Urothelium cell line (cell line): ENCODE measurements around the gene ATP2C2.
"Not testable (repeated sequence)": the region's sequence is repeated elsewhere in the genome, so short reads cannot be mapped to it uniquely, and the experiment has no call there.

Experiments used
- DNase-seq: peaks from one replicate; pipeline ENCODE4 v3.0.0; 2011; ENCODE audit warnings: low spot score, mixed read lengths
- FAIRE-seq: peaks from 2 replicates; lab custom pipeline; 2011; peaks lifted over from hg19 to GRCh38; lab: Jason Lieb, UNC

The ATP2C2 gene

DNA sequence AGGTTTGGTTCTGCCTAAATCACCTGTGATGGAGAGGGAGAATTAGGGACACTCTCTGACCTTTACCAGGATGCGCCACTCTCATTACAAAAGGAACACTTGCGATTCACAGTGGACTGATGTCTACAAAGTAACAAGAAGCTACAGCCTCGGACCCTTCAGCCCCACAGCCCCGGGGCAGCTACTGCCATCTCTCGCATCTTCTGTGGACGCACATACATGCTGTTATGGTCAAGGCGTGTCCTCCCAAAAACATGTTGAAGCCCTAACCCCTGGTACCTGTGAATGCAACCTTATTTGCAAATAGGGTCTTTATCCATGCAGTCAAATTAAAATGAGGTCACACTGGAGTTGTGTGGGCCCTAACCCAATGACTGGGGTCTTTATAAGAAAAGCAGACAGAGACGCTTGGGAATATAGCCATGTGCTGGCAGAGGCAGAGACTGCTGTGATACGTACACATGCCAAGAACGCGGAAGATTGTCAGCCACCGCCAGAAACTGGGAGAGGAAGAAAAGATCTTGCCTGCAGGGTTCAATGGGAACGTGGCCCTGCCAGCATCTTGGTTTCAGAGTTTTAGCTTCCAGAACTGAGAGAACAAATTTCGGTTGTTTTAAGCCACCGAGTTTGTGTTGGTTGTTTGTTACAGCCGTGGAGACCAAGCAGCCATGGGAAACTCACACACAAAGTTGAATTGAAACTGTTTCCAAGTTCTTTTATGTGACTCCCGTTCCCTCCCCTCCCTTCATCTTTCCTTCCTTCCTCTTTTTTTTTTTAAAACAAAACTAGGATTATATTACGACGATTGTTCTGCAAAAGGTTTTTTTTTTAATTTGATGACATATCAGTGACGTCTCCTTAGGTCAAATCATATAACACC, 23.1 kb downstream of the ATP2C2 start:
- FAIRE-seq (no peak), DNase-seq (no peak)

DNA sequence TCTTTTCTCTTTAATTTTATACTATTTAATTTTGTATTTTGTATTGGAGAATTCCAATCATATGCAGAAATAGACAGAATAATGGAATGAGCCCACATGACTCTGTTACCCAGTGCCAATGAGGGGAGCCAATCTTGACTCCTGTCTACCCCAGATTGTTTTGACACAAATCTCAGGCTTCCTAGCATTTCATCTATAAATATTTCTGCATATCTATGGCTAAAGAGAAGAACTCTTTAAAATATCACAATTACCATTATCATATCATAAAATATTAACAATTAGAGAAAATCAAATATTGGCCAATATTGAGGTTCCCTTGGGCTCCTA, 23.7 kb downstream of the ATP2C2 start:
- FAIRE-seq (no peak), DNase-seq (no peak)

DNA sequence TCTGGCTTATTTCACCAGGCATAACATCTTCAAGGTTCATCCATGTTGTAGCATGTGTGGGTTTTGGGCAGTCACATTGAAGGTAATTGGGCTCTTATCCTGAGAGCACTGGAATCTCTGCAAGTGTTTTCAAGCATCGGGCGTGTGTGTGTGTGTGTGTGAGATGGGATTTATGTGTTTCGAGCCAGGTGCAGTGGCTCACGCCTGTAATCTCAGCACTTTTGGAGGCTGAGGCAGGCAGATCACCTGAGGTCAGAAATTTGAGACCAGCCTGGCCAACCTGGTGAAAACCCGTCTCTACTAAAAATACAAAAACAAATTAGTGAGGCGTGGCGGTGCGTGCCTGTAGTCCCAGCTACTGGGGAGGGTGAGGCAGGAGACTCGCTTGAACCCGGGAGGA, 27.7 kb downstream of the ATP2C2 start:
- not testable (repeated sequence) for DNase-seq, FAIRE-seq

DNA sequence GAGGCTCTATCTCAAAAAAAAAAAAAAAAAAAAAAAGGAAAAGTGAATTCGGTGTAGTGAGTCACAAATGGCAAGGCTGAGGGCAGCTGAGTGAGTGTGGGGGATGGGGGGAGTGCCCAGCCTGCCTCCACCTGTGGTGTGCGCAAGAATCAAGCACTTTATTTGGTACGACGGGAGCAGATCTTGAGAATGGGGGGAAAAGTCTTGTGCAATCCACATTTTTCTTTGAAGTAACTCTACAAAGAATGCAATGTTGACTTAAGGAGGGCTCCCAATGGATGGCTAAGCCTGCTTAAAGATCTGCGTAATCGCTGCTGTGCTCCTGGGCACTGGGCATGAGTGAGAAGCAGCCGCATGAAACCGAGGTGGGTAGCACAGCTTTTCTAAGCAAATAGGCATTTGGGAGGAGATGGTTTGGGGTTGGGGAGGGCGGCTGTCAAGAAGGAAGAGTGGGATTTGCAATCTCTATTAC, 28.2 kb downstream of the ATP2C2 start:
- DNase-seq = peak; percentile 79
- no peak for FAIRE-seq

DNA sequence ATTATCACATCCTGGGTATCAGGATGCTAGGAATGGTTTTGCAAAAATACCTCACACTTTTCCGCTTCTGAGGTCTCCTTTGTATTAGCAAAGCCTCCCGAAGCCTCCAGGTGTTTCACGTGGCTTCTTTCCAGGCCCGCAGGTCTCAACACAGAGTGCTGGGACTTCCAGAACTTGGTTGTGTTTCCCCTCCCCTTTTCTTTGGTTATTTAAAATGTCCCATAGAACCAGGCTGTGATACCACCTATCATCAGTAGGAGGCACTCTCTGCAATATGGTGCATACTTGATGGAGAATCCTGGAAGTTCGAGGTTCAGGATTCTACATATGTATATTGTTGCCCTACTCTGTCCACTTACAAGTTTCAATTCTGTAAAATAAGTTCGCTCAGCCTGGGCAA, 28.8 kb downstream of the ATP2C2 start:
- no peak for DNase-seq
- FAIRE-seq = no peak

DNA sequence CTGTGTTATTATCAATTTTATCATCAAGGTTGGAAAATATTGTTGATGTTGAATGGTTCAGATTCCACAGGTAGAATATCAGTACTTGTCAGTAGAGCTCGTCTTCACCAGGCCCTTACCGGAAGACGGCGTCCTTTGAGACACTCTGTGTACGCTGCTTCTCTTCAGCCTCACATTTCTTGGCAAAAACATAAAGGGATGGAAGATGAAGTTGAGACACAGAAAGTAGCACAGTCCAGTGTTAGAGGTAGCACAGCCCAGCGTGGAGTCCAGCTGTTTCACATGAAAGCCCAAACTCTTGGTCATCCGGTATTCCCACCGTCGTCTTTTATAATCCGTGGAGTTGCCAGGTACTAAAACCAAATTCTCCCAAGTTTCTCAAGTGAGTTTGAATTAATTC, 30.4 kb downstream of the ATP2C2 start:
- DNase-seq (no peak), FAIRE-seq (no peak)

DNA sequence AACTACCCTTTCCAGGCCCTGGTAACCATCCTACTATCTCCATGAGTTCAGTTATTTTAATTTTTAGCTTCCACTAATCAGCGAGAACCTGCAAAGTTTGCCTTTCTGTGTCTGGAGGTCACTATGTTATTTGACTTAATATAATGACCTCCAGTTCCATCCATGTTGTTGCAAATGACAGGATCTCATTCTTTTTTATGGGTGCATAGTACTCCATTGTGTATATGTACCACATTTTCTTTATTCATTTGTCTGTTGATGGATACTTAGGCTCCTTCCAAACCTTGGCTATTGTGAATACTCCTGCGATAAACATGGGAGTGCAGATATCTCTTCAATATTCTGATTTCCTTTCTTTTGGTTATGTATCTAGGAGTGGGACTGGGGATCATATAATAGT, 31.6 kb downstream of the ATP2C2 start:
- not testable (repeated sequence) for FAIRE-seq

DNA sequence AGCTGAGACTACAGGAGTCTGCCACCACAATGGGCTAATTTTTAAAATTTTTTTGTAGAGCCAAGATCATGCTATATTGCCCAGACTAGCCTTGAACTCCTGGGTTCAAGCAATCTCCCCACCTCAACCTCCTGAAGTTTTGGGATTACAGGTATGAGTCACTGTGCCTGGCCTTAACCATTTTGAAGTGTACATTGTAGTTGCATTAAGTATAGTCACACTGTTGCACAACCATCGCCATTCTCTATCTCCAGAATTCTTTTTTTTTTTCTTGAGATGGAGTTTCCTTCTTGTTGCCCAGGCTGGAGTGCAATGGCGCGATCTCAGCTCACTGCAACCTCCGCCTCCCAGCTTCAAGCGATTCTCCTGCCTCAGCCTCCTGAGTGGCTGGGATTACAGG, 35.1 kb downstream of the ATP2C2 start:
- DNase-seq, FAIRE-seq: not testable (repeated sequence)

More for the DNA sequence above, 31.6 kb downstream of the ATP2C2 start:
- DNase-seq = not testable (repeated sequence)

DNA sequence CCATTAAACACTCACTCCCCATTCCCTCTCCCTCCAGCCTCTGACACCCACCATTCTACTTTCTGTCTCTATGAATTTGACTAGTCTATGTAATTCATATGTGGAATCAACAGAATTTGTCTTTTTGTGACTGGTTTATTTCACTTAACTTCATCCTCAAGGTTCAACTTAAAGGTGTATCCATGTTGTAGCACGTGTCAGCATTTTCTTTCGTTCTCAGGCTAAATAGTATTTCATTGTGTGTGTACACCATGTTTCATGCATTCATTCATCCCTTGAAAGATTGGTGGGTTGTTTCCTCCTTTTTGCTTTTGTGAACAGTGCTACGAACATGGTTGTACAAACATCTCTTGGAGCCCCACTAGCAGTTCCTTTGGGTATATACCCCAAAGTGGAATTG, 36.0 kb downstream of the ATP2C2 start:
- no peak for DNase-seq
- no peak for FAIRE-seq

DNA sequence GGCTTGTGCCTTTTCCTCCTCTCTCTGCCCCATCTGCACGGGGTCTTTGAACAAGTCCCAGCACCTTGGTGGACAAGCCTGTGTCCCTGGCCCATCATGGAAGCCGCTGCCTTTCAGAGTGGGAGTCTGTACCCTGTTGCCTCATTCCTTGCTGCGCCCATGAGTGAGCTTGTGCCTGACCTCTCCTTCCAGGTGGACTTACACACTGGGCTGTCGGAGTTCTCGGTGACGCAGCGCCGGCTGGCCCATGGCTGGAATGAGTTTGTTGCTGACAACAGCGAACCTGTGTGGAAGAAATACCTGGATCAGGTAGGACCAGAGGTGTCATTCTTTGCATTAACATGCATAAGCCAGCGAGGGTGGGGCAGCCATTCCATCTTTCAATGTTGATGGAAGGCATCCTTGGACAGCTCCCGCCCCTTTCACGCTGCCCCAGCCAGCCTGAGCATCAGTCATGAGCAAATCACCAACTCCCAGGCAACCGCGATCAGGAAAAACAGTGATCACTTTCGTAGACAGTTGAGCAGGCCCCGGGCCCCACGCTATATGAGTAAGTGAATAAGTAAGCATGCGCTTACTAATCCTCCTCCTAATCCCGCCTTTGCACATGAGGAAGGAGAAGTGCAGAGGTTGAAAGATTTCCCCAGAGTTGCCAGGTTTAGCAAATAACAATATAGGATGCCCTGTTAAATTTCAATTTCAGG, 36.8 kb downstream of the ATP2C2 start:
- no peak for DNase-seq

DNA sequence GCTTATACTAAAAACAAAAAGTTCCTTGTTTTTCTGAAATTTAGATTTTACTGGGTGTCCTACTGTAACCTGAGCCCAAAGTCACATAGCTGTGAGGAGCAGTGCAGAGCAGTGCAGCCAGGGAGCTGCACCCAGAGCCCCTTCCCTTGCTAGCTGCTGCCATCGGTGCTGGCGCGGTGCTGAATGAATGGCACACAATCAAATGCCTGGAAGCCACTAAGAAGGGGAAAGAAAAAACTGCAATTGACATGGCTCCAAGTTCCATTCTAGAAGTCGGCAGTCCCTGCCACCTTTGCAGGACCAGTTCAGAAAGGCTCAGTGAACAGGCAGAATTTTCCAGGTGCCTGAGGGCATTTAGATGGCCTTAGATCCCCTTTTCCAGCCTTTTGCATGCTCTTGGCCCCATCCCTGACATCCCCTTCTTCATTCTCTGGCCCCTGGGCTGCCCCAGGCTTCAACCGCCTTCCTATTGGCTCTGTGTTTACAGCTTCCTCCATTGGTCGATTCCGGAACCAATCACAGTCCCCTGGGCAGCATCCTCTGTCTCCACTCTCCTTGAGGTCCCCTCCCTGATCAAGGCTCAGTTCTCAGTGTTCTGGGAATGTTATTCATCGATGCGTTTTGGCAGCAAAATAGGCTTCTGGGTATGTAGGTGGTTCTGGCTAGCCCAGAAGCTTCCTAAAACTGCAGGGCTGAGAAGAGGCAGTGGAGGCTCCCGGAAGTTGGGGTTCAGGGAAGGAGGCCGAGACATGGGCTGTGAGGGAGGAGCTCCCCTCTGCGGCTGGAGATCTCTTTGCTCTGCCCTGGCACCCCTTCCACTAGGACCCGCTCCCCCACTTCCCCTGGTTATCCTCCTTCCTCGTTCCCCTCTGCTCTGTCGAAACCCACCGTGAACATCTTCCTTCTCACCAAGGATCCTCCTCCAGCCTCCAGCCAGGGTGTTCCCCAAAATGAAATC, 37.9 kb downstream of the ATP2C2 start:
- FAIRE-seq (no peak), DNase-seq (no peak)

More for the DNA sequence above, 36.8 kb downstream of the ATP2C2 start:
- no peak for FAIRE-seq

DNA sequence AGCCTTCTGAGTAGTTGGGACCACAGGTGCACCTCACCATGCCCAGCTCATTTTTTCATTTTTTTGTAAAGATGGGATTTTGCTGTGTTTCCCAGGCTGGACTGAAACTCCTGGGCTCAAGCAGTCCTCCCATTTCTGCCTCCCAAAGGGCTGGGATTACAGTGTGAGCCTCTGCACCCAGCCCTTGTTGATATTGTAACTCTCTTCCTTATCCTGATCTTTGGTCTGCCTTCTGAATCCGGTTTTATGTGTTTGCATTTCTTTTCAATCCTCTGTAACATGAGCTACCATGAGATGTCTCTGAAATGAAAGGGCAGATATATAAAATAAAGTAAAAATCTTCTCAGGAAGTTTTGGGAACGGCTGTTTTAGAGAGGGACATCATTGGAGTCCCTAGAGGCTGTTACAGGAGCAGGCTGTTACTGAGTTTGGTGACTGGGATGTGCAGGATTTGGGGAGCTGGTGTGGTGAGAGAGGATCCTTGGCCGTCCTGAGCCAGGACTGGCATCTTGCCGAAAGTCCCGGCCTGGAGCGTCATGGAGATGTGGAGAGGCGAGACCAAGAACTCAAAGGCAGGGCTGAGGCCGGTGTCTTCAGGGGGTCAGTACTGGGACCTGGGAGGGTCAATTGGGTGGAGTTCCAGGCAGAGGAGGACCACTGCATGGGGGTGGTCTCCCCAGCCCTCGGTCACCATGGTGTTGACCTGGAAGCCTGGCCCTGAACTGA, 39.4 kb downstream of the ATP2C2 start:
- FAIRE-seq (no peak), DNase-seq (no peak)

DNA sequence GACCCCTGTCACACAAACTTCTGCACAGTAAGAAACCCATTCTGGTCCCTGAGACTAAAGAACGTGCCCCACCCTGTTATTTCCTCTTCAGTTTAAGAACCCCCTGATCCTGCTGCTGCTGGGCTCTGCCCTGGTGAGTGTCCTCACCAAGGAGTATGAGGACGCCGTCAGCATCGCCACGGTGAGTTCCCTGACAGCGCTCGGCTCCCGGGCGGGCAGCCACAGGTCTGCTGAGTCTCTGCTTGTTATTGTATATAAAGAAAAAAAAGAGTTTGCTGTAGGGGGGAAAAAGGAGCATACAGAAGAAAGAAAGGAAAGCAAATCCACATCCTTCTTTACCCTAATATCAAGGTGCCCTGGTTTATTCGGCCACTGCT, 40.0 kb downstream of the ATP2C2 start:
- FAIRE-seq = no peak

DNA sequence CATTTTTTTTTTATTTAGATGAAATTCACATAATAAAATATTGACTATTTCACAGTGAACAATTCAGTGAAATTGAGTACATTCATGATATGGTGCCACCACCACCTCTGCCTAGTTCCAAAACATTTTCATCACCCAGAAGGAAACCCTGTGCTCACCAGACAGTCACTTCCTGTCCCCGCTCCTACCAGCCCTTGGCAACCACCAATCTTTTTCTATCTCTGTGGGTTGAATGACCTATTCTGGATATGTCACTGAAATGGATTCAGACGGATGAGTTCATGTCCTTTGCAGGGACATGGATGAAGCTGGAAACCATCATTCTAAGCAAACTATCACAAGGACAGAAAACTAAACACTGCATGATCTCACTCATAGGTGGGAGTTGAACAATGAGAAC, 40.5 kb downstream of the ATP2C2 start:
- DNase-seq (no peak), FAIRE-seq (no peak)

More for the DNA sequence above, 40.0 kb downstream of the ATP2C2 start:
- no peak for DNase-seq

DNA sequence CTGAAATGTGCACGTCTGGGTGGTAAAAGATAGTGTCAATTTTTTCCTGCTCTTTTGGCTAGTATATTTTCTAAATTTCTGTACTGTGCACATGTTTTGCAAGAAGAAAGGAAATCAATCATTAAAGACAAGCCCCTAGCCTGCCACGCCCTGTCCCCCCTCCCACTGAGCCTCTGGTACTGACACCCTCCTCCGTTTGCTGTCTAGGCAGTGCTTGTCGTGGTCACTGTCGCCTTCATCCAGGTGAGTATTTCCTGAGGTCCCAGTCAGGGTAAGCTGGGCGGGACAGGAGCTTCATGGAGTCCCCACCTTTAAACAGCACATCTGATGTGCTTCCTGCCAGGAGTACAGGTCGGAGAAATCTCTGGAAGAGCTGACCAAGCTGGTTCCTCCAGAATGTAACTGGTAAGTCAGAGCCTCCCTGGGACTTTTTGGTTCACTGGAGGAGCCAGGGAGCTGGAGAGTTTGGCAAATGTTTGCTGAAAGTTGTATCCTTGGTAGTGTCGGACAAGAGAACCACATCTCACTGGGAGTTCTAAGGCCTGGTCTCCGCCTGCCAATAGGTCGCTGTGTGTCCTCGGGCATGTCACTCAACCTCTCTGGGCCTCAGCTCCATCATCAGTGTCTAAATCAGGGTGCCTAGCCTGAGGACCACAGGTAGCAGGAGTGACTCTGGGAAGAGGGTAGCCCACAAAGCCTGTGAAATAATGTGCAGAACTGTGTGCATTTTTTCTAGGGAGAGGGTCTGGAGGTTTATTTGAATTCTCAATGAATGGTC, 42.2 kb downstream of the ATP2C2 start:
- FAIRE-seq (no peak), DNase-seq (no peak)

DNA sequence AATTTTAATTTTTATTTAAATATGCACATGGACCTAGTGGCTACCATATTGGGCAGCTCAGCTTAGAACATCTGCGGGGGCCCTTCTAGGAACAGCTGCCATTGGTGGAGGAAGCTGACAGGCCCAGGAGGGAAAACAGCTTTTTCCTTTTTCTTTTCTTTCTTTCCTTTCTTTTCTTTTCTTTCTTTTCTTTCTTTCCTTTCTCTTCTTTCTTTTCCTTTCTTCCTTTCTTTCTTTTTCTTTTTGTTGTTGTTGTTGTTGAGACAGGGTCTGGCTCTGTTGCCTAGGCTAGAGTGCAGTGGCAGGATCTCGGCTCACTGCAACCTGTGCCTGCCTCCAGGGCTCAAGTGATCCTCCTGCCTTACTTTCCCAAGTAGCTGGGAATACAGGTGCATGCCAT, 43.4 kb downstream of the ATP2C2 start:
- DNase-seq (no peak), FAIRE-seq (no peak)

DNA sequence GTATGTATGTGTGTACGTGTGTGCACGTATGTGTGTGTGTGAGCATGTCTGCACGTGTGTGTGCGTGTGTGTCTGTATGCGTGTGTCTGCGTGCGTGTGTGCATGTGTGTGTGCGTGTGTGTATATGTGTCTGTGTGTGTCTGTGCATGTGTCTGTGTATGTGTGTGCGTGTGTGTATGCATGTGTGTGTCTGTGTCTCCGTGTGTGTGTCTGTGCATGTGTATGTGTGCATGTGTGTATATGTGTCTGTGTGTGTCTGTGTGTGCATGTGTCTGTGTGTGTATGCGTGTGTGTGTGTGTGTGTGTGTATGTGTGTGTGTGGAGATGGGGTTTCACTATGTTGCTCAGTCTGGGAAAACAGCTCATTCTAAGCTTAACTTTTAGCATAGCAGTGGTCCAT, 43.9 kb downstream of the ATP2C2 start:
- DNase-seq = no peak
- FAIRE-seq = peak; percentile 98

DNA sequence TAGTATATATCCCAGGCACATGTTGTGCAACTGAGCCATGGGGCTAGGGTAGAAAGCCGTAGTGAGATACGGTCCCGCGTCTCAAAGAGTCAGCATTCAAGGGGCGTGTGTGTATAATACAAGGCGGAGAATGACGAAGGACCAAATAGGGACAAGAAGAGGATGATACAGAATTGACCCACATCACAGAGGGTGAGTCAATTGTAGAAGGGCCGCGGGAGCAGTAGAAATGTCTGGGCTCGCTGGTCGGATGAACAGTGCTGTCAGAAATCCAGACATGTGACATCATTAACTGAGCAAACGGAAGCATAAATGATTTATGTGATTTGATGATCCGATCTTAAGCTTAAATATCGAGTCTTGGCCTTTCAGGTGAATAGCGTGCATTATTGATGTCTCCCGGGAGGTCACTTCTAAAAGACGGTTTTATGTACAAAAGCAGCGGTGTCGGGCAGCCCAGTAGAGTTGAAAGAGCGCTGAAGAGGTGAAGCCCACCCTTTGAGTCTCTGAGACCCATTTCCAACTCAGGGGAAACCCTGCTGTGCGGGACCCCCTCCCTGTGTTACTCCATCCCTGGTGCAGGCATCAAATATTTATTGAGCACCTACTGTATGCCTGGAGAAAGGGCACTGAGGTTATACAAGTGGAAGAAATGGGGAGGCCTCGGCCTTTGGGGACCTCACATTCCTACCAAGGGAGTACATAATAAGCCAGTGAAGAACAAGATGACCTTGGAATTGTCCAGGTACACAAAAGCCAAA, 45.1 kb downstream of the ATP2C2 start:
- DNase-seq (no peak), FAIRE-seq (no peak)

DNA sequence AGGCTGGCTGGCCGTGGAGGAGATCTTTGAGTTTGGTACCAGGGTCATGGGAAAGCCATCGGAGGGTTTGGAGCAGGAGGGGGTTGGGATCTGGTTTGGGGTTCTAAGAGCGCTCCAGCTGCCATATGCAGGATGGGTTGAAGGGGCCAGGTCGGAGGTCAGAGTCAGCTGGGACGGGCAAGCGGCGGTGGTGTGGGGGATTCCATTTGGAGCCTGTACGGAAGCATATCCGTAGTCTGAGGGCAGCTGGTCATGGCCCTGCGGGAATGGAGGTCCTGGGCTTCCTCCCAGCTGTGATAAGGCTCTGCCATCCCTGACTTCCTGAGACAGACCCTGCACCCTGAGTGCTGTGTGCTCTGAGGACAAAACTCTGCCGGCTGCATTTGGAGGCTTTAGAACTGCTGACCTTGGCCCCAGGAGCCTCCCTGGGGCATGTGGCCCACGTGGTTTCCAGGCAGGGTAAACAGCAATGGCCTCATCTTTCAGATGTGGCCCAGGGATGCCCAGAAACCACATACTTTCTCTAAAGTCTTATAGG, 46.5 kb downstream of the ATP2C2 start:
- DNase-seq = no peak

More for the DNA sequence above, 46.5 kb downstream of the ATP2C2 start:
- no peak for FAIRE-seq
